Activated CD4-positive, CD25-positive, alpha-beta regulatory T cell treated with anti-CD3 and anti-CD28 coated beads, Interleukin-2, amount 50 U/mL, for 72 hours (primary cell): Measurements from ENCODE around the gene SORCS2.

Experiments
- DNase-seq: peaks from one replicate; pipeline ENCODE4 v3.0.0; 2021

The SORCS2 gene

DNA sequence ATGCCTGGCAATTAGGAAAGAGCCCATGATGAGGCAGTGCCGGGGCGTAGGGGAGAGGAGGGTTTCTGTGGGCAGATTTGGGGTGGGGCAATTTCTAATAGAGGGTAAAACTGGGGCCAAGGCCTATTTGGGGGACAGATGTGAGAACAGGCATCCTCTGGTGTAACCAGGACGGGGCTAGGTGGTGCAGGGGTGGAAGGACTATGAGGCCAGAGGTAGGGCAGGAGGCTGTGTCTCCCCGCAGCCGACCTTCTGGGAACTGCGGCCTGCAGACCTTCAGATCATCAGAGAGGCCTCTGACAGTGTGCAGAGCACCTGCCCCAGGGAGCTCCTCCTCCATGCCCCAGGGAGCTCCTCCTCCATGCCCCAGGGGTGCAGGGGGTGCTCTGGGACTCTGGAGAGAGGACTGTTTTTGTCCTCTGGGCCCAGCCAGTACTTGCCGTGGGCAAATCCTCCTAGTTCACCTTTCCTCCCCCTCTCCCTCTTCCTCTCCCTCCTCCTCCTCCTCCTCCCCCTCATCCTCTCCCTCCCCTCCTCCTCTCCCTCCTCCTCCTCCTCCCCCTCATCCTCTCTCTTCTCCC, 101.9 kb downstream of the SORCS2 start:
- no peak for DNase-seq

DNA sequence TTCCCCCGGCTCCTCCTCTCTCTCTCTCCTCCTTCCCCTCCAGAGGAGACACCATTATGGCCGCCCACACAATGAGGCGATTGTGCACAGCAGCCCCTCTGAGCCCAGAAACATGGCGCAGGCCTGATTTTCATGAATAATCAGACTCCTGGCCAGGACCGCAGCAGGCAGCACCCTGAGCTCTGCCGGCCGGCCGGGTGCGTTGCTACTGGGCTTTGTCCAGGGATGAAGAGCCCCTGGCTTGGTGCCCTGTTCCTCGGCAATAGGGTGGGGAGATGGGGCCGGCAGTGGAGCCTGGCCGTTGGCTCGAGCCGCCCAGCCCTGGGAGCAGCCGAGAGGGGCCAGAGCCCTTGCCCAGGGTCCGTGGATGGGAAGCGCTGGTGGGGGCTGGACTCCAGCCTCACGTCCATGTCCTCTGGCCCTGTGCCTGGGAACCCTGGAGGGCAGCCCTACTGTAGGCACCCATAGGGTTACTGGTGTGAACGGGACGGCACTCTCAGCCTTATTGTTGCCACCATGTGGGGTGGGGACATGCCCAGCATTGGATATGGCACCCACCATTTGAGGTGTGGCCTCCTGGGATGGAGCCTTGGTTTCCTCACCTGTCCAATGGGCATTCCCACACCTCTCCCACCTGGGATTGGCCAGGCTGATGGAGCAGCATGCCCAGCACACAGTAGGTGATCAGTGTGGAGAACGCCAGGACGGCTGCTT, 103.0 kb downstream of the SORCS2 start:
- no peak for DNase-seq

DNA sequence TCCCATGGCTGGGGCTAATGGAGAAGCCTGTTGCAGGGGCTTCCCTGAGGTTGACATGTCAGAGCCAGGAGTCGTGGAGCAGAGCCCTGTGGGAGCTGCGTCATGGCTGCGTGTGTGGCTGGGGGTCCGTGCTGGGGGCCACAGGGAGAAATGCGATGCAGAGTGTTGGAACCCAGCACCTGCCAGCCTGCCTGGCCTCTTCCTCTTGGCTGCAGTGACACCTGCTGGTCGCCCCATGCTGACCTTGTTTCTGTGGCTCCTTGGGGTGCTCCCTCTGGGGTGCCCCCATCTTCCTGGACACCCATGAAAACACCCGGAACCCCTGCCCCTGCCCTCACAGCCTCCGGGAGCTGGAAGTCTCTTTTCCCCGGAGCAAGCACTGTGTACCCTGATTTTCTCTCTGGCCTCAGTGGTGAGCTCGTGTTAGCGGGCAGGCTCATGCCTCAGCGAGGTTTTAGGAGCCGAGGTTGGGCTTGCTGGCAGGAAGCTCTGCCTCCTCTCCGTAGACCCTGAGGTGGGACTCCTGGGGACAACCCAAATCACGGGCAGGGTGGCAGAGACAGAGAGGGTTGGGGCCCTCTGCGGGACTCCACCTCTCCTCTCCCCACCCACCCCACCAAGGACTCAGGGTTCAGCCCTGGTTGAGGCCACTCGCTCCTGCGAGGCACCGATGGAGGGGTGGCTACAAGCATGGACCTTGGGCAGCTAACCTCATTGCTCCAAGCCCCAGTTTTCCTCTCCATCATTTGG, 103.7 kb downstream of the SORCS2 start:
- DNase-seq, result no peak

DNA sequence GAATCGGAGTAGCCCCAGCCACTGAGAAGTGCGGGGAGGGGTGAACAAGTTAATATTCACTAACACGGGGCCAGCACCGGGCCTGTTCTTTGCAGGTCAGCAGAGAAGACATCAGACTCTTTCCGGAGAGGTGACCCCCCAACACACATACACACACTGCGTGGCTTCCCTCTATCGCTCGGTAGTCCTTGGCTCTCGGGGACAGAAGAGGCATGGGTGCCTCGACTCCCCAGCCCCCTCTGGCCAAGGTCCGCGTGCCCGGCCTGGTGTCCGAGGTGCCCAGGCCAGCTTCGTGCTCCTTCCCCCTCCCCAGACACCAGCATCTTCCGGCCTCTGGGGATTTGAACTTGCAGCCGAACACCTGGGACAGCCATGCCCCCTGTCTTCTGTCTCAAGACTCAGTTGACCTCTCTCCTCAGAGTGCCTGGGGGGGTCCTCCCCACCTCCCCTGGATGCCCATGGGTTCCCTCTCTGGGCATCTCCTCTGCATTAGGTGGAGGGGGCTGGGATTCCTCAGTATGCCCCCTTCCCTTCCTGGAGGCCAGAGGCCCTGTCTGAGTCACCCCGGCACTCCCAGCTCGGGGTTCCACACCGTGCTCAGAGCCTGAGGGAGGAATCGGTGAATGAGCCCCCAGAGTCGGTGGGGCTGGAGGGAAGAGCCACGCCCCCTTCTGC, 104.5 kb downstream of the SORCS2 start:
- DNase-seq, result no peak

DNA sequence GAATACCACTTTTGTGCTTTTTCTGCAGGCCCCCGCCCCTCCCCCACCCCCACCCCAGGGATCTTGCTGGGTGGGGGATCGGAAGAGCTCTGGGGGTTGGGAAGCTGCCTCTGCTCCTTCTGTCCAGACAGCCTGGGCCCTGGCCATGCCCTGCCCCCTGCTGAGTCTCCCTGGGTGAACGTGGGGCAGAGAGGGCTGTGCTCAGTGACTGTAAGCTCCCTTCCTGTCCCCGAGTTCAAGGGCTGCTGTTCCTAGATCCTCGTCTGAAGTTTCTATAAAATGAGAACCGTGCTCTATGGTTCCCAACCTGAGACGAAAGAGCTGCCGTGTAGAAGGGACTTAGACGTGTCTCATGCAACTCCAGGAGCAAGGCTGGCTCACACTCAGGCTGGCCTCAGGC, 105.0 kb downstream of the SORCS2 start:
- no peak for DNase-seq

DNA sequence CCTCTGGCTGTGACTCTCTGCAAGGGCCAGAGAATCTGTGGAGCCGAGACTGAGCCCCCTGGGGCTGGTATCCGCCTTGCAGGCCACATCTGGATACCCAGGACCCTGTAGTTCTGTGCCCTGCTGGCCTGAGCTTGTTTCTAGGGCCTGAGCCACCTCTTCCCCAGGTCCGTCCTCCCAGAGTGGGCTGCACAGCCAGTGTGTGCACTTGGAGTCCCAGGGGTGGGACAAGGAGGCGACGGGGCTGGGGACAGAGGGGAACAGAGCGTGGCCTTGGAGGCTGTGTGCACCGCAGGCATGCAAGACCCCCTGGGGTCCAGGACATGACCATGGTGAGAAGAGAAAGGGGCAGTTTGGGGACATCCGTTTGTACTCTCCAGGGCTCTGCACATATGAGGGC, 105.5 kb downstream of the SORCS2 start:
- no peak for DNase-seq

- no peak for DNase-seq
Observed at GRCh38 chr4:7298619-7299009, 106.3 kb downstream of the SORCS2 start.

GRCh38 chr4:7299010-7299907, 106.9 kb downstream of the SORCS2 start:
- no peak for DNase-seq

DNA sequence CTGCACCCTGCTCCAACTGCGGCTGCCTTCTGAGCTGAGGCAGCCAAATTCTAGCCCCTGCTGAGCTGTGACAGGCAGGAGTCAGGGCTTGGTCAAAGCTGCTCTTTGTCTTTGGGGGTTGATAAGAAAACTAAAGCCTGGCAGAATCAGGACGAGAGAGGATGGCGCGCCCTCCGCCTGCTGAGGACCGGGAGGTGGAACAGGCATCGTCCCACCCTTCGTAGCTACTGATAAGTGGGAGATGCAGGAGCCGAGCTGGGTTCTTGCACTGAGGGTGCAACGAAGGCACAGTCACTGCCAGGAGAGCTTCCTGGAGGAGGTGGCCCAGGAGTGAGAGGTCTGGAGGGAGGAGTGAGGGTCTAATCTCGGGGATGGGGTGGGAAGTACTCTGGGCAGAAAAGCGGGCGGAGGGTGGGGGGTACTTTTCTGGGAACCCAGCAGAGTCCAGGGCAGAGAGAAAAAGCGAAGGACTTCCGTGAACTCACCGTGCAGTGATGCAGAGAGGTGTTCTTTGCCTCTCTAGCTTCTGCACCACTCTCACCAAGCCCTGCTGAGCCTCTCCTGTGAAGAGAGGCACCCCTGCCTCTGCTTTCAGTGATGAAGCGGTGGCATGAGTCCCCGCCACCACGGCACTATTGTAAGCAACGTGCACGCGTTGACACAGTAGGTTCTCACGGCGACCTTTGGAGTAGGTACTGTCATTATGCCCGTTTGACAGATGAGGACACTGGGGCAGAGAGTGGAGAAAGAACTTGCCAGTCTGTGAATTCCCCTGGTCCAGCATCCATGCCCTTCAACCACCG, 107.8 kb downstream of the SORCS2 start:
- DNase-seq, result no peak

- no peak for DNase-seq
Observed at GRCh38 chr4:7300711-7301095, 108.4 kb downstream of the SORCS2 start.

DNA sequence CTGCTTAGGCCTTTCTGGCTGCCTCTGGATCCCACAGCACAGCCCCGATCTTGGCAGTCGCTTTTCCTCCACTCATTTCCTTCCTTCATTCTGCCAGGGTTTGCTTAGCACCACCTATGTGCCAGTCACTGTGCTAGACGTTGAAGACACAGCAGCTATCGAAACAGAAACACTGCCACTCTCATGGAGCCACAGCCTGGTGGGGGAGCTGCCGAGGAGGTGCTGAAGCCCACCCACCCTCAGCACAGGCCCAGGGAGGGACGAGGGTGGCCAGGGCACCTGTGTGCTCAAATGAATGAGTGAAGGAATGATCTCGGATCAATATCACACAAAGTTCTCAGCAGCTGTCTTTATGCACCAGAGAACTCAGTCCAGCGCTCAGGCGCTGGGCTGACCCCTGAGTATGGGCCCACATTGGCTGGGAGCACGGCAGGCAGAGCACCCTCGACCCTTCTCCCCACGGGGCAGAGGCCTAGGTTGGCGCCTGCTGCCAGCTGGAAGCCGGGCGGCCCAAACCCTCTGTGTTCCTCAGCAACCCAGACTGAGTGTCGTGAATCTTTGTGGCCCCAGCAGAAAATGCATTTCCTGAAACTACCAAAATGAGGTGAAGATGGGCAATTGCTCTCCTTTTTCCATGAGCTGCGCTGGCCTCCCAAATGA, 108.9 kb downstream of the SORCS2 start:
- DNase-seq, result no peak

DNA sequence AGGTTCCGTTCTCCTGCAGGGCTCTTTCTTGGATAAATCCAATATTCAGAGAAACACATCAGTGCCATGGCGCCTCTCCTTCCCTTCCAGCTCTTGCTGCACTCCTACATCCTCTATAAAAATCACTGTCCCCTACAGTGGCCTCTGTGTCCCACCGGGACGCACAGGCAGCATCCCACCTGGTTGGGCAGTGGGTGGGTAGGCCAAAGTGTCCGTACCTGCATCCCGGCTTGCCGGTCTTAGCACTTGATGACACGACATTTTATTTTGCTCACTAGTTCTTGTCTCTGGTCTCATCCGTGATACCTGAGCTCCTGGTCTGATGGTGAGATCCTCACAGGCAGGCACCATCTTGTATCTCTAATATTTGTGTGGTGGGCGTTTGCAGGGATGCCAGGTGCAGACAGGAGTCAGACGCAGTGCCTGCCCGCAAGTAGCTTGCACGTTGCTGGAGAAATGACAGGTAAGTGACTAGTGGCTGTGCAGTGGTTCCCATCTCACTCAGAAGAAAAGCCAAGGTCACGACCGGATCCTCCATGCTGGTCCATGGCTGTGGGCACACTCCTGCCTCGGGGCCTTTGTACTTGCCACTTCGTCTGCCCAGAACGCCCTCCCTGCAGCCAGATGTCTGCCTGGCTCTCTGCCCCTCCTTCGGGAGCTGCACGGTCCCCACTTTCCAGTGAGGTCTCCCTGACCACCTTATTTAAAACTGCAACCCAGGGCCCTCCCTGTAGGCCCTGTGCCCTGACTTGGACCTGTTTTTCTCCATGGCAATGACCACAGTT, 109.7 kb downstream of the SORCS2 start:
- DNase-seq, result no peak

- DNase-seq, result no peak
Observed at GRCh38 chr4:7302781-7303404, 110.6 kb downstream of the SORCS2 start.

- no peak for DNase-seq
Observed at GRCh38 chr4:7303561-7303960, 111.2 kb downstream of the SORCS2 start.

DNA sequence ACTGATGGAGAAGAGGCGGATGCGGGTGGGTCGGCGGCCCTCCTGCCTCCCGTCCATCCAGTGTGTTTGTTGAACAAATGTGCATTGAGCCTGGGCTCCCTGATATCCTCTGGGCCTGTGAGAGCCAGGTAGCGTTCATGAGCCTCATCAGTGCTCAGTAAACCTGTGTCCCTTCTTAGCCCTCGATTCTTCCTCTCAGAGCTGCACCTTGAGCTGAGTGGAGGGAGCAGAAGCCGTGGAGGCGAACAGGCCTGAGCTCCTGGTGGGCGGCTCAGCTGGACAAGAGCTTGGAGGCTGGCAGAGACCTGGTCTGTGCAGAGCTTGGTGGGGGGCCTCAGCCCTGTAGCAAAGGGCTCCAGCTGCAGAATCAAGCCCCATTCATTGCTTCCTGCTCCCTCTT, 112.1 kb downstream of the SORCS2 start:
- no peak for DNase-seq

DNA sequence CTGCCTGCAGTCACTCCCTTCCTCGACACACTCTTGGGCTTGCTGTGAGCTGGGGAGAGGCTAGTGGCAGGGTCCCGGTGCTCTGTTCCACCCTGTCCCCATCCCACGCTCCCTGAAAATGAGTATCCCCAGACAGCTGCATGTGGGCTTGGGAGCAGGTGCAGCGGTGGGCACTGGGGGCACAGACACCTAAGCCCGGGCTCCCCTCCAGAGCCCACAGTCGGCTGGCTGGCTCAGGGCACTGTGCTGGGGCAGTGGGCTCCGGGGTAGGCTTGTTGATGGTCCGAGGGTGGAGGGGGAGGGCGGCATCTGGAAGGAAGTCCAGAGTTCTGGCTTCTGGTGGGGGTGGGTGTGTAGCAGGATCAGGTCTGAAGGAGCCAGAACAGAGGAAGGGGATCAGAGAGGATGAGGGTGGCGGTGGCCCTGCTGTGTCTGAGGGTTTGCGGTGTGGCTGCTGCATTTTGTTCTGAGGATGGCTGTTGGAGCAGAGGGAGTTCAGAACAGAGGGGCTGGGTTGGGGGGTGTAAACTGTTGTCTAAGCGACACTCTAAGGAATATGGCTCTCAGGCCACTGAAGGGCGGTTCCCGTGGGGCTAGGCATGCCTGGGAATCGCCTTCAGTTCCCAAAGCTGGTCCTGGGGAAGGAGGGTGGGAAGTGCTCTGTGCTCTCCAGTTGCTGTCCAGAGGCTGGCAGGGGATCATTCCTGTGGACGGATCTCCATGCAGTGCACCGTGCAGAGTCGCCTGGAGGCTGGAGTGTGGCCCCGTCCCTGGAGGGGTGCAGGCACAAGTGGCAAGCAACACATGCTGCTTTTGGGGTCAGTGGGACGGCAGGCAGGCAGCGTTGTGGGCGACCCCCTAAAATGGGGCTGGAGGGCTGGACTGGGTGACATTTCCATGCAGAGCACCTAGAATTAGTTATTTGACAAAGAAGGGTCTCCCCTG, 114.0 kb downstream of the SORCS2 start:
- no peak for DNase-seq

GRCh38 chr4:7306986-7307385, 114.6 kb downstream of the SORCS2 start:
- no peak for DNase-seq

DNA sequence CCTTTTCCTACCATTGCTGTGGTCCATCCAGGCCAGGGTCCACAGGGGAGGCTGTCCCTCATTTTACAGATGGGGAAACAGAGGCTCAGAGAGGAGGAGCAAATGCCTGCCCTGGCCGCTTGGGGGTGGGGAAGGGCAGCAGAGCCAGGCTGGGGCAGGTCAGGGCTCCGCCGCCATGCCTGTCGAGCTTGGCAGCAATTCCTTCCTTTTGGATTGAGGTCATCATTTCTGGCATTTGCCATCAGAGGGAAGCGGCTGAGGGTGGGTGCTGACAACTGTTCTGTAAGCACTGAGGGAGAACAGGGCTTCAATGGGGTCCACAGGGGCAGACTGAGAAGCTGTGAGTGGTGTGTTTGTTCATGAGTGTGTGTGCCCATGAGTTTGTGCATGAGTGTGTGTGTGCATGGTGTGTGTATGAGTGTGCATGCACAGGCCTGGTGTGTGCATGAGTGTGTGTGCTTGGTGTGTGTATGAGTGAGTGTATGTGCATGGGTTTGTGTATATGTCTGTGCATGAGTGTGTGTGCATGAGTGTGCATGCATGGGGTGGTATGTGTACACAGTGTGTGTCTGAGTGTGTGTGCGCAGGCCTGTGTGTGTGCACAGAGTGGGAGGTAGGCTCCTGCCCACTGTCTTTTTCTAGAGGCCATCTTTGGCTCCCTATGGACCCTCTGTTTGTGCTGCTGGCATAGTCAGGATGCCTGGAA, 115.2 kb downstream of the SORCS2 start:
- no peak for DNase-seq
